Breast epithelium (tissue), 4 donors: Measurements from ENCODE around the gene CCDC78. TPM values are rescaled to one million over a fixed set of nuclear protein-coding genes. Genes with fewer than 3 reads are reported as not detected.

ENCODE experiments used
- DNase-seq, 2 donors: peaks; one replicate each; pipeline ENCODE4 v3.0.0-alpha.2; 2019; ENCODE audit warnings: low spot score in 2 of 2
- H3K27ac ChIP-seq, 2 donors: fragments of 200-600 bp; sonication (generic) in 1 of 2; one replicate each; pipeline ENCODE4 v1.5.1; 2016 to 2019; ENCODE audit warnings: mild to moderate bottlenecking in 1 of 2
- H3K27me3 ChIP-seq, 2 donors: fragments of 200-600 bp; sonication (generic) in 1 of 2; one replicate each; pipeline versions ENCODE4 v1.5.1 to v1.6.0; 2017 to 2019; ENCODE audit warnings: control low read depth in 1 of 2, mild to moderate bottlenecking in 1 of 2
- H3K36me3 ChIP-seq: fragments of 200-600 bp; one replicate; pipeline ENCODE4 v1.5.1; 2019
- H3K4me1 ChIP-seq, 2 donors: fragments of 200-600 bp; sonication (generic); one replicate each; pipeline ENCODE4 v1.5.1; 2016 to 2019; ENCODE audit warnings: control low read depth in 1 of 2
- H3K4me3 ChIP-seq, 3 donors: fragments of 200-600 bp; sonication (generic); 1 replicate in 2 of 3; 2 replicates in 1 of 3; pipeline ENCODE4 v1.5.1; 2016 to 2019; ENCODE audit warnings: mild to moderate bottlenecking in 3 of 3, moderate library complexity in 2 of 3
- H3K9me3 ChIP-seq, 2 donors: fragments of 200-600 bp; sonication (generic) in 1 of 2; one replicate each; pipeline ENCODE4 v1.5.1; 2016 to 2019; ENCODE audit warnings: control low read depth in 1 of 2
- CTCF ChIP-seq, 3 donors: fragments of 450-650 bp; IDR thresholded peaks; one replicate each; pipeline ENCODE4 v1.5.1; 2016 to 2017; ENCODE audit warnings: antibody characterized with exemption in 3 of 3, mild to moderate bottlenecking in 3 of 3, moderate library complexity in 3 of 3
- POLR2A ChIP-seq: fragments of 450-650 bp; IDR thresholded peaks from one replicate; pipeline ENCODE4 v1.6.1; 2016; ENCODE audit warnings: antibody characterized with exemption, mild to moderate bottlenecking, moderate library complexity
- POLR2AphosphoS5 ChIP-seq, 3 donors: sonication (generic); formaldehyde crosslinking; IDR thresholded peaks; one replicate each; pipeline ENCODE4 v1.6.1; 2017; ENCODE audit warnings: antibody characterized with exemption in 3 of 3
- intact Hi-C: fragments of 100-400 bp; cut with DNase I; formaldehyde crosslinking; loops from one replicate; pipeline ENCODE4 v1.15.1; 2023; ENCODE audit warnings: low total_unique reads
- total RNA-seq, 3 donors: library from RNA; depleted of rRNA; stranded (reverse); fragments of >200 nt; gene quantifications; one replicate each; pipeline ENCODE4 v1.1.0, GENCODE V29; 2016

CCDC78 gene
- total RNA-seq, 3 donors from 2014 or later = 0.48 to 2.9 (median 2.6) TPM

- Histone ChIP-seq H3K4me1 (peaks cover 0 to 9% of the 10 kb centered on the region in 2 donors), H3K36me3 (no peaks in the 10 kb centered on the region), H3K27me3 (no peaks in the 10 kb centered on the region), H3K27ac (no peak overlapping the region), H3K4me3 (no peak overlapping the region), H3K9me3 (no peaks in the 10 kb centered on the region)
- TF ChIP-seq POLR2A (no peak), POLR2AphosphoS5 (IDR thresholded peaks at IDR 0.05) (no peak), CTCF (IDR thresholded peaks at IDR 0.05) (no peak)
- intact Hi-C loops = no loop called here
- no peak for DNase-seq
Observed at GRCh38 chr16:732332-732731, 6.1 kb upstream of the CCDC78 start.

GRCh38 chr16:730666-731509, 4.6 kb upstream of the CCDC78 start:
- intact Hi-C loops = no loop called here
- Histone ChIP-seq H3K36me3 (no peaks in the 10 kb centered on the region), H3K4me3 (no peak overlapping the region), H3K4me1 (peaks cover 0 to 16% of the 10 kb centered on the region in 2 donors), H3K27me3 (no peaks in the 10 kb centered on the region), H3K27ac (no peak overlapping the region), H3K9me3 (no peaks in the 10 kb centered on the region)
- TF ChIP-seq POLR2AphosphoS5 (IDR thresholded peaks at IDR 0.05) = no peak
- no peak for TF ChIP-seq CTCF (IDR thresholded peaks at IDR 0.05)
- no peak for TF ChIP-seq POLR2A
- no peak for DNase-seq

GRCh38 chr16:729768-730665, 3.8 kb upstream of the CCDC78 start:
- intact Hi-C loops = no loop called here
- DNase-seq = no peak
- Histone ChIP-seq H3K27me3 (no peaks in the 10 kb centered on the region), H3K4me1 (peaks cover 0 to 16% of the 10 kb centered on the region in 2 donors), H3K27ac (no peak overlapping the region), H3K9me3 (no peaks in the 10 kb centered on the region), H3K4me3 (no peak overlapping the region), H3K36me3 (no peaks in the 10 kb centered on the region)
- TF ChIP-seq CTCF (IDR thresholded peaks at IDR 0.05) = no peak
- TF ChIP-seq POLR2A = no peak
- no peak for TF ChIP-seq POLR2AphosphoS5 (IDR thresholded peaks at IDR 0.05)

- Histone ChIP-seq H3K4me1 (peaks cover 0 to 16% of the 10 kb centered on the region in 2 donors), H3K27ac (no peak overlapping the region), H3K27me3 (no peaks in the 10 kb centered on the region), H3K4me3 (peak overlapping the region in 2 of 3 donors; percentile 61 to 77), H3K36me3 (no peaks in the 10 kb centered on the region), H3K9me3 (no peaks in the 10 kb centered on the region)
- DNase-seq = no peak
- TF ChIP-seq POLR2AphosphoS5 (IDR thresholded peaks at IDR 0.05) (no peak), CTCF (IDR thresholded peaks at IDR 0.05) (no peak), POLR2A (no peak)
- intact Hi-C loops = no loop called here
Observed at GRCh38 chr16:728890-729744, 2.9 kb upstream of the CCDC78 start.
